Left renal pelvis (tissue), 4 donors: ENCODE results near the gene ASB10. TPM values are rescaled to one million over a fixed set of nuclear protein-coding genes. Genes with fewer than 3 reads are reported as not detected.

Source experiments
- DNase-seq, 4 donors: peaks; one replicate each; pipeline ENCODE4 v3.0.0-alpha.2; 2013; ENCODE audit warnings: low read depth in 4 of 4, low spot score in 3 of 4
- polyA plus RNA-seq, 4 donors: library from polyadenylated mRNA; unstranded; fragments of 120-200 nt; gene quantifications; one replicate each; pipeline ENCODE4 v1.2.1, GENCODE V29; 2013; ENCODE audit not compliant: insufficient read length in 4 of 4

The ASB10 gene
- polyA plus RNA-seq, 4 donors, result not detected

- no peak for DNase-seq
These were observed 47.8 kb downstream of the ASB10 start for GRCh38 chr7:151139071-151139790.

- no peak for DNase-seq
These were observed 48.7 kb downstream of the ASB10 start for GRCh38 chr7:151138153-151138851.

GRCh38 chr7:151137791-151138152 lies 49.3 kb downstream of the ASB10 start:
- no peak for DNase-seq

GRCh38 chr7:151137076-151137675 lies 49.9 kb downstream of the ASB10 start:
- DNase-seq, result no peak

- DNase-seq, result no peak
These were observed 50.9 kb downstream of the ASB10 start for GRCh38 chr7:151135866-151136843.

GRCh38 chr7:151135525-151135845 lies 51.6 kb downstream of the ASB10 start:
- DNase-seq, result no peak

- DNase-seq, result no peak
These were observed 52.1 kb downstream of the ASB10 start for GRCh38 chr7:151134743-151135524.

- no peak for DNase-seq
These were observed 52.9 kb downstream of the ASB10 start for GRCh38 chr7:151133986-151134742.

- DNase-seq, result no peak
These were observed 53.6 kb downstream of the ASB10 start for GRCh38 chr7:151133266-151133985.

- no peak for DNase-seq
These were observed 54.4 kb downstream of the ASB10 start for GRCh38 chr7:151132461-151133205.

GRCh38 chr7:151131592-151132293 lies 55.3 kb downstream of the ASB10 start:
- DNase-seq, result no peak

- DNase-seq, result no peak
These were observed 55.8 kb downstream of the ASB10 start for GRCh38 chr7:151131224-151131591.

- DNase-seq, result no peak
These were observed 56.3 kb downstream of the ASB10 start for GRCh38 chr7:151130741-151131157.

- no peak for DNase-seq
These were observed 57.0 kb downstream of the ASB10 start for GRCh38 chr7:151129960-151130591.

- no peak for DNase-seq
These were observed 57.7 kb downstream of the ASB10 start for GRCh38 chr7:151129117-151129959.

- no peak for DNase-seq
These were observed 58.3 kb downstream of the ASB10 start for GRCh38 chr7:151128716-151129115.
